ENCODE results near the gene KCNB1. TPM values are rescaled to one million over a fixed set of nuclear protein-coding genes. Genes with fewer than 3 reads are reported as not detected.
A peak's percentile ranks its signal among the peaks of the same experiment; 100 is the strongest.

KCNB1 gene
- total and polyA plus RNA-seq, 8 donors, result 0.12 to 21.0 (median 2.3) TPM; not detected in 1

DNA sequence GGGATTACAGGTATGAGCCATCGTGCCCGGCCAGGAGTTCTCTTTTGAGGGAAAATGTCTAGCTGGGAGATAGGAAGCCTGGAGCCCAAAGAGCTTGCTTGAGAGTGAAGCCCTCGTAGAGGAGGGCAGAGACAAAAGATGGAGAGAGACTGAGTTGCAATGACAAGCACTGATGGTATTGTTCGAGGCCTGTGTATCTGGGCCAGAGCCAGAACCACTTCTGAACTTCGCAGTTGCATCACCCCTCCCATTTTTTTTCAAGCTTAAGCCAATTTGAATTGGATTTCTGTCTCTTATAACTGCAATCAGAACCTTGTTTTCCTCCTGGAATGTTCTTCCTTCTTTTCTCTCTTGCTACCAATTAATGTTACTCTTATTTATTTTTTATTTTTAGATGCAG lies 83.1 kb downstream of the KCNB1 start:
- TF ChIP-seq POLR2AphosphoS5 (IDR thresholded peaks at IDR 0.05) (no peak), EP300 (IDR thresholded peaks at IDR 0.05) (no peak), POLR2A (IDR thresholded peaks at IDR 0.05) (no peak)
- TF ChIP-seq, protein P1, sequence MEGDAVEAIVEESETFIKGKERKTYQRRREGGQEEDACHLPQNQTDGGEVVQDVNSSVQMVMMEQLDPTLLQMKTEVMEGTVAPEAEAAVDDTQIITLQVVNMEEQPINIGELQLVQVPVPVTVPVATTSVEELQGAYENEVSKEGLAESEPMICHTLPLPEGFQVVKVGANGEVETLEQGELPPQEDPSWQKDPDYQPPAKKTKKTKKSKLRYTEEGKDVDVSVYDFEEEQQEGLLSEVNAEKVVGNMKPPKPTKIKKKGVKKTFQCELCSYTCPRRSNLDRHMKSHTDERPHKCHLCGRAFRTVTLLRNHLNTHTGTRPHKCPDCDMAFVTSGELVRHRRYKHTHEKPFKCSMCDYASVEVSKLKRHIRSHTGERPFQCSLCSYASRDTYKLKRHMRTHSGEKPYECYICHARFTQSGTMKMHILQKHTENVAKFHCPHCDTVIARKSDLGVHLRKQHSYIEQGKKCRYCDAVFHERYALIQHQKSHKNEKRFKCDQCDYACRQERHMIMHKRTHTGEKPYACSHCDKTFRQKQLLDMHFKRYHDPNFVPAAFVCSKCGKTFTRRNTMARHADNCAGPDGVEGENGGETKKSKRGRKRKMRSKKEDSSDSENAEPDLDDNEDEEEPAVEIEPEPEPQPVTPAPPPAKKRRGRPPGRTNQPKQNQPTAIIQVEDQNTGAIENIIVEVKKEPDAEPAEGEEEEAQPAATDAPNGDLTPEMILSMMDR (IDR thresholded peaks at IDR 0.05), result no peak
- peak in 1 of 2 donors; percentile 25 for DNase-seq
- Histone ChIP-seq H3K4me3 (no peak overlapping the region), H3K9me3 (no peaks in the 10 kb centered on the region), H3K4me1 (peaks cover 0 to 77% (median 28%) of the 10 kb centered on the region in 4 donors), H3K36me3 (no peaks in the 10 kb centered on the region), H3K27me3 (no peaks in the 10 kb centered on the region), H3K27ac (peak overlapping the region in 4 of 5 donors; percentile 10 to 86 (median 77))
- WGBS, 5 donors, result 52 to 65% (median 60%) methylated on average over 5 of the region's 5 CpGs
- intact Hi-C loops (cut with DNase I; ENCODE audit: low total_unique reads), result no loop called here

DNA sequence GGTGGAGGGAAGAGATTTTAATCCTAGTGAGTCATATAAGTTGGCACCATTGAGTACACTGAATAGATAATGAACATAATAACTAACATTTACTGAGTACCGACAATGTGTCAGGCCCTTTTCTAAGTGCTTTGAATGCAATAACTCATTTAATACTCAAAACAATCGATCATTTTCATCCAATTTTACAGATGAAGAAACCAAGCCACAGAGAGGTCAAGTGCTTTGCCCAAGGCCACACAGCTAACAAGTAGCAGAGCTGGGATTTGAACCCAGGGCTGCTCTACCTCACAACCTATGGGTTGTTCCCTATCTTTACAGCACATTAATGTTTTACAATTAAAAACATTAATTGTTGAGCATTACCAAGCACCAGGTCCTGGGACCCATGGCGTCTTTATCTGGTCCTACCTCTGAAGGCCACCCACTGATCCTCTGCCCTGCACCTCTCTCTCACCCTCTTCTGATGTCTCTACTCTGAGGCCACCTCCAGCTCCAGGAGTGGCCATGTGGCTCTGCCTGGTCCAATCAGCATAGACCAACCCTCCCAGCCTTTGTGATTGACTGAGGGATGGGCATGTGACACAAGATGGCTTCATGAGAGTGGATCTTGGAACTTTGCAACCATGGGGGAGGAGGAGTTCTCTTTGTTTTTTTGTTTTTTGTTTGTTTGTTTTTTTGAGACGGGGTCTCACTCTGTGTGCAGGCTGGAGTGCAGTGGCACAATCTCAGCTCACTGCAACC lies 83.9 kb downstream of the KCNB1 start:
- TF ChIP-seq POLR2A (IDR thresholded peaks at IDR 0.05) (no peak), EP300 (IDR thresholded peaks at IDR 0.05) (no peak), POLR2AphosphoS5 (IDR thresholded peaks at IDR 0.05) (no peak)
- TF ChIP-seq, protein P1 (IDR thresholded peaks at IDR 0.05), result no peak
- Histone ChIP-seq H3K36me3 (no peaks in the 10 kb centered on the region), H3K27ac (peak overlapping the region in 3 of 5 donors; percentile 10 to 86 (median 80)), H3K4me3 (no peak overlapping the region), H3K27me3 (no peaks in the 10 kb centered on the region), H3K4me1 (peaks cover 0 to 82% (median 30%) of the 10 kb centered on the region in 4 donors), H3K9me3 (no peaks in the 10 kb centered on the region)
- 73 to 86% (median 82%) methylated on average over 4 of the region's 4 CpGs for WGBS, 5 donors
- no peak for DNase-seq
- intact Hi-C loops (cut with DNase I; ENCODE audit: low total_unique reads), result no loop called here

DNA sequence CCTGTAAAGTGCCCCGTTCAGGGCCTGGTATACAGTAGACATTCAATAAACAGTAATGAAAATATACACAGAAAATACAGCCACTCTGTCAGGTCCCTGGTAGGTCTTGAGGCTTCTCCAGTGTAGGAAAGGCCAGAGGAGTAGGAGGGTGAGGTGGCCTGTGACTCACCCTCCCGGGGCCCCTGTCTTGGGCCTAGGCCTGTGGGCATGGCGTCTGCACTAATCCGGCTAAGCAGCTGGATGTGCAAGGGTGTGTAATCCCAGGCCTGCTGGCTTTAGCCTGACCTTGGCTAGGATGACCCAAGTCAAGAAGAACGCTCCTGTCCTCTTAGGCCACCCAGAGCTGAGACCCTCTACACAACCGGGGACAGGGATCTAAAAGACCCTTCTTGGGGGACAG lies 84.9 kb downstream of the KCNB1 start:
- Histone ChIP-seq H3K36me3 (no peaks in the 10 kb centered on the region), H3K27me3 (peaks cover 0 to 3% (median 0%) of the 10 kb centered on the region in 3 donors), H3K4me3 (no peak overlapping the region), H3K4me1 (peaks cover 0 to 81% (median 30%) of the 10 kb centered on the region in 4 donors), H3K27ac (peak overlapping the region in 2 of 5 donors; percentile 48 to 86), H3K9me3 (no peaks in the 10 kb centered on the region)
- TF ChIP-seq, protein P1 (IDR thresholded peaks at IDR 0.05), result no peak
- TF ChIP-seq POLR2A (IDR thresholded peaks at IDR 0.05) (no peak), EP300 (IDR thresholded peaks at IDR 0.05) (no peak), POLR2AphosphoS5 (IDR thresholded peaks at IDR 0.05) (no peak)
- 57 to 80% (median 66%) methylated on average over 5 to 6 of the region's 6 CpGs for WGBS, 5 donors
- no peak for DNase-seq
- intact Hi-C loops (cut with DNase I; ENCODE audit: low total_unique reads), result no loop called here

DNA sequence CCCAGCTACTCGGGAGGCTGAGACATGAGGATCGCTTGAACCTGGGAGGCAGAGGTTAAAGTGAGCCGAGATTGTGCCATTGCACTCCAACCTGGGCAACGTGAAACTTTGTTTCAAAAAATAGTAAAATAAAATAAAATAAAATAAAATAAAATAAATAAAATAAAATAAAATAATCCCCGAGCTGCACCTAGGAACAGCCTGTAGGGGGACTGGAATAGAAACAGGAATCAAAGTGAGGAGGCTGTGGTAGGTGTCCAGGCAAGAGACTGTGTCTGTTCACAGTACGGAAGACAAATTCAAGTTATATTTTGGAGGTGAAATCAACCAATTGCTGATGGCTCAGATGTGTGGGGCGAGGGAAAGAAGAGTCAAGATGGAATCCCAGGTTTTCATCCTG lies 86.2 kb downstream of the KCNB1 start:
- 89 to 93% (median 90%) methylated on average over 7 of the region's 7 CpGs for WGBS, 5 donors
- TF ChIP-seq POLR2AphosphoS5 (IDR thresholded peaks at IDR 0.05) (no peak), EP300 (IDR thresholded peaks at IDR 0.05) (no peak), POLR2A (IDR thresholded peaks at IDR 0.05) (no peak)
- TF ChIP-seq, protein P1 (IDR thresholded peaks at IDR 0.05), result no peak
- Histone ChIP-seq H3K4me3 (no peak overlapping the region), H3K36me3 (no peaks in the 10 kb centered on the region), H3K27ac (peak overlapping the region in 3 of 5 donors; percentile 61 to 86 (median 72)), H3K9me3 (no peaks in the 10 kb centered on the region), H3K4me1 (peaks cover 0 to 68% (median 27%) of the 10 kb centered on the region in 4 donors), H3K27me3 (peaks cover 0 to 3% (median 0%) of the 10 kb centered on the region in 3 donors)
- intact Hi-C loops (cut with DNase I; ENCODE audit: low total_unique reads), result no loop called here
- DNase-seq, result no peak

Measured in stomach (tissue), 9 donors.